Dendritic cell treated with granulocyte-macrophage colony-stimulating factor and Interleukin-4, amounts not matched to agents 40 ng/mL and 50 ng/mL, for 4 days (primary cell): ENCODE measurements around the gene YARS1.
A peak's percentile ranks its signal among the peaks of the same experiment; 100 is the strongest.
"Not testable (repeated sequence)": the region's sequence is repeated elsewhere in the genome, so short reads cannot be mapped to it uniquely, and the experiment has no call there.

Source experiments
- H3K27ac Mint-ChIP-seq: one replicate; pipeline ENCODE4 v1.8.0; 2022; ENCODE audit warnings: mild to moderate bottlenecking, mixed read lengths
- H3K27me3 Mint-ChIP-seq: one replicate; pipeline ENCODE4 v1.8.0; 2022; ENCODE audit warnings: mild to moderate bottlenecking, mixed read lengths
- H3K36me3 Mint-ChIP-seq: one replicate; pipeline ENCODE4 v1.8.0; 2022; ENCODE audit warnings: low read depth, mixed read lengths
- H3K4me1 Mint-ChIP-seq: one replicate; pipeline ENCODE4 v1.8.0; 2022; ENCODE audit warnings: low read depth, mixed read lengths
- H3K4me3 Mint-ChIP-seq: one replicate; pipeline ENCODE4 v1.8.0; 2022; ENCODE audit warnings: mild to moderate bottlenecking, moderate library complexity, mixed read lengths
- H3K9me3 Mint-ChIP-seq: one replicate; pipeline ENCODE4 v1.8.0; 2022; ENCODE audit warnings: mixed read lengths
- intact Hi-C: fragments of 100-400 bp; cut with micrococcal nuclease; formaldehyde crosslinking; loops from one replicate; pipeline ENCODE4 v1.15.0; 2022

Gene YARS1

GRCh38 chr1:32806290-32806689 is 10.9 kb downstream of the YARS1 start:
- Mint-ChIP-seq H3K36me3 (peaks cover 99% of the 10 kb centered on the region), H3K4me1 (no peaks in the 10 kb centered on the region)
- intact Hi-C loops = no loop called here

GRCh38 chr1:32804460-32804859 is 12.7 kb downstream of the YARS1 start:
- not testable (repeated sequence) for H3K9me3 Mint-ChIP-seq, H3K27ac Mint-ChIP-seq
- H3K36me3 Mint-ChIP-seq = peaks cover 99% of the 10 kb centered on the region

More at GRCh38 chr1:32806290-32806689, 10.9 kb downstream of the YARS1 start:
- Mint-ChIP-seq H3K27me3 (no peaks in the 10 kb centered on the region), H3K4me3 (no peak overlapping the region), H3K9me3 (no peaks in the 10 kb centered on the region), H3K27ac (no peak overlapping the region)

GRCh38 chr1:32801096-32801715 is 16.0 kb downstream of the YARS1 start:
- Mint-ChIP-seq H3K4me1 (peaks cover 6% of the 10 kb centered on the region), H3K9me3 (no peaks in the 10 kb centered on the region), H3K27ac (no peak overlapping the region), H3K27me3 (no peaks in the 10 kb centered on the region), H3K4me3 (no peak overlapping the region), H3K36me3 (peaks cover 94% of the 10 kb centered on the region)
- intact Hi-C loops = no loop called here

More at GRCh38 chr1:32804460-32804859, 12.7 kb downstream of the YARS1 start:
- H3K4me3 Mint-ChIP-seq, intact Hi-C loops, H3K4me1 Mint-ChIP-seq, H3K27me3 Mint-ChIP-seq: not testable (repeated sequence)

- Mint-ChIP-seq H3K27me3 (no peaks in the 10 kb centered on the region), H3K4me1 (peaks cover 8% of the 10 kb centered on the region), H3K4me3 (no peak overlapping the region), H3K9me3 (no peaks in the 10 kb centered on the region), H3K36me3 (peaks cover 89% of the 10 kb centered on the region), H3K27ac (peak overlapping the region; percentile 27)
- intact Hi-C loops = no loop called here
Observed at GRCh38 chr1:32798679-32799416, 18.3 kb downstream of the YARS1 start.

- H3K27me3 Mint-ChIP-seq = no peaks in the 10 kb centered on the region
- peaks cover 90% of the 10 kb centered on the region for H3K36me3 Mint-ChIP-seq
- no peak overlapping the region for H3K4me3 Mint-ChIP-seq
- no peak overlapping the region for H3K27ac Mint-ChIP-seq
- no peaks in the 10 kb centered on the region for H3K9me3 Mint-ChIP-seq
- peaks cover 11% of the 10 kb centered on the region for H3K4me1 Mint-ChIP-seq
- intact Hi-C loops = no loop called here
Observed at GRCh38 chr1:32798191-32798590, 19.0 kb downstream of the YARS1 start.

- no peaks in the 10 kb centered on the region for H3K9me3 Mint-ChIP-seq
- peaks cover 11% of the 10 kb centered on the region for H3K4me1 Mint-ChIP-seq
- H3K4me3 Mint-ChIP-seq = no peak overlapping the region
- no peak overlapping the region for H3K27ac Mint-ChIP-seq
- H3K36me3 Mint-ChIP-seq = peaks cover 90% of the 10 kb centered on the region
- intact Hi-C loops = no loop called here
- no peaks in the 10 kb centered on the region for H3K27me3 Mint-ChIP-seq
Observed at GRCh38 chr1:32797456-32797855, 19.7 kb downstream of the YARS1 start.

- H3K27ac Mint-ChIP-seq, H3K4me3 Mint-ChIP-seq, intact Hi-C loops, H3K27me3 Mint-ChIP-seq, H3K9me3 Mint-ChIP-seq: not testable (repeated sequence)
- Mint-ChIP-seq H3K4me1 (peaks cover 11% of the 10 kb centered on the region), H3K36me3 (peaks cover 90% of the 10 kb centered on the region)
Observed at GRCh38 chr1:32795763-32796162, 21.4 kb downstream of the YARS1 start.

GRCh38 chr1:32791881-32792280 is 25.3 kb downstream of the YARS1 start:
- Mint-ChIP-seq H3K27me3 (no peaks in the 10 kb centered on the region), H3K4me3 (no peak overlapping the region), H3K4me1 (peaks cover 6% of the 10 kb centered on the region), H3K27ac (no peak overlapping the region), H3K36me3 (peaks cover 89% of the 10 kb centered on the region), H3K9me3 (no peaks in the 10 kb centered on the region)
- intact Hi-C loops = no loop called here

- H3K9me3 Mint-ChIP-seq, intact Hi-C loops, H3K27ac Mint-ChIP-seq, H3K27me3 Mint-ChIP-seq, H3K4me1 Mint-ChIP-seq, H3K4me3 Mint-ChIP-seq: not testable (repeated sequence)
- H3K36me3 Mint-ChIP-seq = peaks cover 97% of the 10 kb centered on the region
Observed at GRCh38 chr1:32789356-32789755, 27.8 kb downstream of the YARS1 start.

GRCh38 chr1:32786856-32787255 is 30.3 kb downstream of the YARS1 start:
- no peak overlapping the region for H3K27ac Mint-ChIP-seq
- intact Hi-C loops = no loop called here
- H3K9me3 Mint-ChIP-seq = no peaks in the 10 kb centered on the region
- H3K4me3 Mint-ChIP-seq = no peak overlapping the region
- H3K36me3 Mint-ChIP-seq = peaks cover 99% of the 10 kb centered on the region
- H3K27me3 Mint-ChIP-seq = no peaks in the 10 kb centered on the region
- H3K4me1 Mint-ChIP-seq = no peaks in the 10 kb centered on the region

- Mint-ChIP-seq H3K36me3 (peaks cover 99% of the 10 kb centered on the region), H3K27me3 (no peaks in the 10 kb centered on the region), H3K9me3 (no peaks in the 10 kb centered on the region), H3K27ac (no peak overlapping the region), H3K4me1 (no peaks in the 10 kb centered on the region), H3K4me3 (no peak overlapping the region)
- intact Hi-C loops = no loop called here
Observed at GRCh38 chr1:32784817-32785216, 32.3 kb downstream of the YARS1 start.

GRCh38 chr1:32783851-32784250 is 33.3 kb downstream of the YARS1 start:
- Mint-ChIP-seq H3K27ac (no peak overlapping the region), H3K4me3 (no peak overlapping the region), H3K4me1 (no peaks in the 10 kb centered on the region), H3K9me3 (no peaks in the 10 kb centered on the region), H3K36me3 (peaks cover 100% of the 10 kb centered on the region), H3K27me3 (no peaks in the 10 kb centered on the region)
- intact Hi-C loops = no loop called here

GRCh38 chr1:32782086-32782485 is 35.1 kb downstream of the YARS1 start:
- Mint-ChIP-seq H3K27me3 (no peaks in the 10 kb centered on the region), H3K27ac (no peak overlapping the region), H3K36me3 (peaks cover 99% of the 10 kb centered on the region), H3K4me1 (no peaks in the 10 kb centered on the region), H3K9me3 (no peaks in the 10 kb centered on the region), H3K4me3 (no peak overlapping the region)
- intact Hi-C loops = no loop called here

- Mint-ChIP-seq H3K9me3 (no peaks in the 10 kb centered on the region), H3K4me1 (peaks cover 3% of the 10 kb centered on the region), H3K27me3 (no peaks in the 10 kb centered on the region), H3K4me3 (no peak overlapping the region), H3K36me3 (peaks cover 98% of the 10 kb centered on the region), H3K27ac (no peak overlapping the region)
- intact Hi-C loops = no loop called here
Observed at GRCh38 chr1:32780628-32781234, 36.4 kb downstream of the YARS1 start.
